ENCODE data around the gene BCAS4. TPM values are rescaled to one million over a fixed set of nuclear protein-coding genes. Genes with fewer than 3 reads are reported as not detected.

The BCAS4 gene
- total RNA-seq, 1 donor from 2014 or later: 15.7 TPM

- no peak overlapping the region for H3K4me3 ChIP-seq (ENCODE audit: low read depth, low read length)
- TF ChIP-seq CTCF (conservative IDR thresholded peaks at IDR 0.05; ENCODE audit: low read depth, low read length): no peak
- DNase-seq (ENCODE audit: low read depth): no peak
Measured at GRCh38 chr20:50850721-50851286, 55.9 kb downstream of the BCAS4 start.

DNA sequence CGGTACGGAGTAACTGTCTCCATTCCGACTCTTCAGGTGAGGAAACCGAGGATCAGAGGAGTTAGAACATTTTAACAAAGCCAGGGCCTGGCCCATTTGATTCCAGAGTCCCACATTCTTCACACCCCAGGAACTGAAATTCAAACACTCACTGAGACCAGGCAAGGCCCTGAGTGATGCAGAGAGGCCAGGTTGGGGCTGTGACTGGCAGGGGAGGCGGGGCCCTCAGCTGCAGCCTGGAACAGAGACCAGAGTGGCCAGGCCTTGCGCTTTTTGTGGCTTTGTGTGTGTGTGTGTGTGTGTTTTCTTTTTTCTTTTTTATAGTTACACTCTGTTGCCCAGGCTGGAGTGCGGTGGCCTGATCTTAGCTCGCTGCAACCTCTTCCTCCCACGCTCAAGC, 57.2 kb downstream of the BCAS4 start:
- no peak for DNase-seq (ENCODE audit: low read depth)
- TF ChIP-seq CTCF (conservative IDR thresholded peaks at IDR 0.05; ENCODE audit: low read depth, low read length): no peak
- no peak overlapping the region for H3K4me3 ChIP-seq (ENCODE audit: low read depth, low read length)

DNA sequence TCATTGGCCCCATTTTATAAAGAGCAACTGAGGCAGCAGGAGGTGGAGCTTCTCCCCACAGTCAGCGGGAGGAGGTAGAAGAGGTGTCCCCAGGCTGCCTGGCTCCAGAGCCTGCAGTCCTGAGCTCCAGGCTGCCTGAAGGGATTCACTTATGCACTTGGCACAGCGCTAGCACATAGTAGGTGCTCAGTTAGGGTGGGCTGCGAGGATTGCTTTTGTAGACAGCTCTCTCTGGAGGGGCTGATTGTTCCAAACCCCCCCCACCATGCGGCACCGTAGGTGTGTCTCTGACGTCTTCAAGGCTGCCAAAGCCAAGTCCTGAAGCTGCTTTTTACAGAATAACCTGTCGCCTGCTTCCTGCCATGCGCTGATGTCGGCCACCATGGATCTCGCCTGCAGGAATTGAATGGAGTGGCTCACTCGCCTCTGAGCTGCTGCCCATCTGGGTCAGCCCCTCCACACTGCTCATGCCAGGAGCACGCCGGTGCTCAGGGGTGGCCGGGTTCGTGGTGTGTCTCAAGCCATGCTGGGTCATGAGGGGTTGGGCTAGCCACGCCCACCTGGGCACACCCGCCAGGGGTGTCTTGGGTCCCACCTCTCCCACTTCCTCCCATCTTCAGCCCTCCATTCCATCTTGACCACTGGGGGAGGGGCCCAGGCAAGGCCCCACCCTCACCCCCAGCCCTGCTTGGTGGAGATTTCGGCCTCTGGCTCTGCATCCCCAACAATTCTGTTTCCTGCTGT, 59.8 kb downstream of the BCAS4 start:
- no peak for DNase-seq (ENCODE audit: low read depth)
- no peak for TF ChIP-seq CTCF (conservative IDR thresholded peaks at IDR 0.05; ENCODE audit: low read depth, low read length)
- no peak overlapping the region for H3K4me3 ChIP-seq (ENCODE audit: low read depth, low read length)

DNA sequence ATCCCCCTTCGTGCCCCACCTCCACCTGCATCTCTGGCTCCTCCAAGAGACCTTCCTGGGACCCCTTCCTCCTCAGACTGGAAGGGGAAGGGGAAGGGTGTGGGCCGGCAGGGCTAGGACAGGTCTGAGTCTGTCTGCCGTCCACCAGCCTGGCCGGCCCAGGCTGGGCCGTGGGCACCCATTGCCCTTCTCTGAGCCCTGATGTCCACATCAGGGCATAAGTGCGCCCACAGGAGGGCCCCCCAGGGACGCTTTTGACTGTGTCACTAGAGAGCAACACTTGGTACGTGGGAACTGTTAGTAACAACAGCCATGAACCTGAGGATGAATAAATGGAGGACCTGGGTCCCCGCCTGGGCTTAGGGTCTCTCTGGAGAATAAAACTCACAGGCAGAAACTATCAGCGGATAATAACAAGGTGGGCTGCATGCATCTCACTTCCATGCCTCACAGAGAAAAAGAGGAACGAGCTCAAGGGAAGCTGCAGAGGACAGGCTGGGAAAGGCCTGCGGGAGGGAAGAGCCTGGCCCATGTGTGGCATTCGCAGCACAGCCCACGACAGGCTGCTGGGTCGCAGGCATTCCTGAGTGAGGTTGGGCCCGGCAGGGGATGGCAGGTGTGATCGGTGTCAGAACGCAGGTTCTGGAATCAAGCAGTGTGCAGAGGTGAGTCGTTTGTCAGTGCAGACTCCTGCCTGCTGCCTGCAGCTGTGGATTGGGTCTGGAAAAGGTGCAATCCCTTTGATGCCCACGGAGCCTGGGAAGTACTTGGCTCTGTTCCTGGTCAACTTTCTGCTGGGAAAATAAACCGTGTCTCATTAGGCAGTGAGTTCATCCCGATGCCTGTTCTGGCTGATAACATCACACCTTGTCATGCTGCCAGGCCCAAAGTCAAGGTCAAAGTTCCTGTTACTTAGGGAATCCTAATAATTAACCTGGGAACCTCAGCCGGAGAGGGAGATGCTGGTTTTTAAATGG, 60.9 kb downstream of the BCAS4 start:
- no peak overlapping the region for H3K4me3 ChIP-seq (ENCODE audit: low read depth, low read length)
- no peak for TF ChIP-seq CTCF (conservative IDR thresholded peaks at IDR 0.05; ENCODE audit: low read depth, low read length)
- DNase-seq (ENCODE audit: low read depth): peak; percentile 47

- TF ChIP-seq CTCF (conservative IDR thresholded peaks at IDR 0.05; ENCODE audit: low read depth, low read length): no peak
- H3K4me3 ChIP-seq (ENCODE audit: low read depth, low read length): no peak overlapping the region
- DNase-seq (ENCODE audit: low read depth): no peak
Measured at GRCh38 chr20:50856475-50857041, 61.7 kb downstream of the BCAS4 start.

GRCh38 chr20:50857348-50857747, 62.5 kb downstream of the BCAS4 start:
- TF ChIP-seq CTCF (conservative IDR thresholded peaks at IDR 0.05; ENCODE audit: low read depth, low read length): no peak
- no peak for DNase-seq (ENCODE audit: low read depth)
- no peak overlapping the region for H3K4me3 ChIP-seq (ENCODE audit: low read depth, low read length)

Data from epithelial cell of proximal tubule (primary cell).